HAP-1 (cell line): ENCODE measurements around the gene KCNQ2.
"Not testable (repeated sequence)": the region's sequence is repeated elsewhere in the genome, so short reads cannot be mapped to it uniquely, and the experiment has no call there.

ENCODE experiments used
- DNase-seq, 2 experiments: peaks; one replicate each; pipeline ENCODE4 v3.0.0-alpha.2; 2016 to 2020; ENCODE audit warnings: low spot score in 2 of 2
- H3K27me3 ChIP-seq: fragments of 250-450 bp; sonication (Bioruptor Pico); 2 replicates; pipeline ENCODE4 v1.5.1; 2020; ENCODE audit warnings: low read depth, mild to moderate bottlenecking, moderate library complexity
- H3K36me3 ChIP-seq: fragments of 250-450 bp; sonication (Bioruptor Pico); replicated peaks from 2 replicates; pipeline ENCODE4 v1.5.1; 2020; ENCODE audit warnings: mild to moderate bottlenecking
- H3K4me1 ChIP-seq: fragments of 250-450 bp; sonication (Bioruptor Pico); 2 replicates; pipeline ENCODE4 v1.5.1; 2020; ENCODE audit warnings: mild to moderate bottlenecking
- H3K4me3 ChIP-seq: fragments of 250-450 bp; sonication (Bioruptor Pico); 2 replicates; pipeline ENCODE4 v1.5.1; 2020; ENCODE audit warnings: mild to moderate bottlenecking, moderate library complexity
- H3K9me3 ChIP-seq: fragments of 250-450 bp; sonication (Bioruptor Pico); 2 replicates; pipeline ENCODE4 v1.5.1; 2020; ENCODE audit warnings: mild to moderate bottlenecking, moderate library complexity
- in situ Hi-C: fragments of 300-500 bp; cut with MboI; formaldehyde crosslinking; loops from 3 replicates; pipeline ENCODE4 v1.14.3; 2020; ENCODE audit warnings: low sequenced_read_pairs, inconsistent platforms, mixed read lengths

Gene KCNQ2

DNA sequence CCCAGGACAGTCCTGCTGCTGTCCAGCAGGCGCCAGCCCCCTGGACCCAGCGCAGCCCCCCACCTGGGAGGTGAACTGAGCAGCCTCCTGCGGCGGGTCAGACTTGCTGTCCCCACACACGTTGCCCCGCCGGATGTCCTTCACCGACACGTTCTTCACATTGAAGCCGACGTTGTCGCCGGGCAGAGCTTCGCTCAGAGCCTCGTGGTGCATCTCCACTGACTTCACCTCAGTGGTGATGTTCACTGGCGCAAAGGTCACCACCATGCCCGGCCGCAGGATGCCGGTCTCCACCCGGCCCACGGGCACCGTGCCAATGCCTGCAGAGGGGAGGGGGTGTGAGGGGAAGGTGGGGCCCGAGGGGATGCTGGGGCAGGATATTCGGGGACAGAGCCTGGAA is 18.0 kb upstream of the KCNQ2 start:
- H3K4me1 ChIP-seq: no peaks in the 10 kb centered on the region
- no peaks in the 10 kb centered on the region for H3K9me3 ChIP-seq
- peak in 1 of 2 experiments; percentile 7 for DNase-seq
- H3K36me3 ChIP-seq: peaks cover 68% of the 10 kb centered on the region
- no peaks in the 10 kb centered on the region for H3K27me3 ChIP-seq
- no peak overlapping the region for H3K4me3 ChIP-seq
- in situ Hi-C loops: no loop called here

DNA sequence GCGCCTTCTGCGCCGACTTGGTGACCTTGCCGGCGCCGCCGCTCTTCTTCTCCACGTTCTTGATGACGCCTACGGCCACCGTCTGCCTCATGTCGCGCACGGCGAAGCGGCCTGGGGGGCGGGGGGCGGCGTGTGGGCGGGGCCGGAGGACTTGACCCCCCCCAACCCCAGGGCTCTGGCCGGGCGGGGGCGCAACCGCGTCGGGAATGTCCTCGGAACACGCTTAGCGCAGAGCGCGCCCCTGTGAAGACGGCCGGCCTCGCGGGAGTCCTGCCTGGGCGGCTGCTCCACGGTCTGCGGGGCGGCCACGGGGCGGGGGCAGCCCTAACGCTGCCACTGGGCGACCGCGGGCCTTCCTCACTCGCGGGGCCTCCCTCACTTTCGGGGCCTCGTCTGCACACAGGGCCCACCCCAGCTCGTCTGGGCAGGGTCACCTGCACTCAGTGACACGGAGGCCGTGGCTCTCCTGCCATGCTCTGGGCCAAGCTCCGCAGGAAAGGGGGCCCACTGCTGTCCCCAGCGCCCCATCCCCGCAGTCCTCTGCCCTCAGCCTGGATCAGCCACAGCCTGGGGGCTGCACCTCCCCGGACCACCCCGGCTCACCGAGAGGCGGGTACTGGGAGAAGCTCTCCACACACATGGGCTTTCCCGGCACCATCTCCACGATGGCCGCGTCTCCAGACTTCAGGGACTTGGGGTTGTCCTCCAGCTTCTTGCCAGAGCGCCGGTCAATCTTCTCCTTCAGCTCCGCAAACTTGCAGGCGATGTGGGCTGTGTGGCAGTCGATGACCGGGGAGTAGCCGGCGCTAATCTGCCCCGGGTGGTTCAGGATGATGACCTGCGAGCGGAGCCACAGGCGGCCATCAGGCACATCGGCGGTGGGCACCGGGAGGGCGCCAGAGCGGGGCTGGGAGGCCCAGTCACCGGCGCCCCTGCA is 16.1 kb upstream of the KCNQ2 start:
- Histone ChIP-seq H3K9me3 (no peaks in the 10 kb centered on the region), H3K36me3 (peaks cover 50% of the 10 kb centered on the region), H3K4me3 (no peak overlapping the region), H3K4me1 (0 out of 2 replicates have a peak, but pooled peaks cover 5% of the 10 kb centered on the region), H3K27me3 (no peaks in the 10 kb centered on the region)
- no peak for DNase-seq
- in situ Hi-C loops: no loop called here

GRCh38 chr20:63487781-63488241 is 15.4 kb upstream of the KCNQ2 start:
- in situ Hi-C loops: no loop called here
- H3K4me3 ChIP-seq: no peak overlapping the region
- H3K9me3 ChIP-seq: no peaks in the 10 kb centered on the region
- no peaks in the 10 kb centered on the region for H3K27me3 ChIP-seq
- peaks cover 42% of the 10 kb centered on the region for H3K36me3 ChIP-seq
- H3K4me1 ChIP-seq: peaks cover 11% of the 10 kb centered on the region; the same call in 1 of the 2 replicates
- no peak for DNase-seq

DNA sequence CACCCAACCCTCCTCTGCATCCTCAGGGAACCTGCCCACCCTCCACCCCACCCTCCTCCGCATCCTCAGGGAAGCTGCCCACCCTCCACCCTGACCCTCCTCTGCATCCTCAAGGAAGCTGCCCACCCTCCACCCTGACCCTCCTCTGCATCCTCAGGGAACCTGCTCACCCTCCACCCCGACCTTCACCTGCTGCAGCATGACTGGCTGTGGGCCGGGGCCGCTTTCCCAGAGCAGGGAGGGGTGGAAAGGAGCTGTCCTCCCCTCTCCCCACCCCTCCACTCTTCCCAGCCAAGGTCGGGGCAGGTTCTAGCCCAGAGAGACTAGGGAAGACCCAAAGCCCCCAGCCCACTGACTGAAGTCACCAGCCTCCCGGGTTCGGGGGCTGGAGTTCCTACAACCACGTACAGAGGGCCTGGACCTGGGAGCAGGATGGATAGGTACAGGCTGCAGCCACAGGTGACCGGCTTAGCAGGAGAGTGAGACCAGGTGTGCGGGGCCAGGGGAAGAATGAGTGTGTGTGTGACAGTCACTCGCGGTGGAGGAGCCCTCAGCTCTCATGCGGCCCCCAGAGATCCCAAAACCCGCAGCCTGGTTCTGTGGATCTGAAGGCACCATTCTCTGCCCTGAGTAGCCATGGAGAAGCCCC is 14.8 kb upstream of the KCNQ2 start:
- Histone ChIP-seq H3K4me1 (peaks cover 11% of the 10 kb centered on the region; the same call in 1 of the 2 replicates), H3K36me3 (peaks cover 41% of the 10 kb centered on the region), H3K9me3 (no peaks in the 10 kb centered on the region), H3K4me3 (no peak overlapping the region), H3K27me3 (no peaks in the 10 kb centered on the region)
- DNase-seq: no peak
- in situ Hi-C loops: no loop called here

DNA sequence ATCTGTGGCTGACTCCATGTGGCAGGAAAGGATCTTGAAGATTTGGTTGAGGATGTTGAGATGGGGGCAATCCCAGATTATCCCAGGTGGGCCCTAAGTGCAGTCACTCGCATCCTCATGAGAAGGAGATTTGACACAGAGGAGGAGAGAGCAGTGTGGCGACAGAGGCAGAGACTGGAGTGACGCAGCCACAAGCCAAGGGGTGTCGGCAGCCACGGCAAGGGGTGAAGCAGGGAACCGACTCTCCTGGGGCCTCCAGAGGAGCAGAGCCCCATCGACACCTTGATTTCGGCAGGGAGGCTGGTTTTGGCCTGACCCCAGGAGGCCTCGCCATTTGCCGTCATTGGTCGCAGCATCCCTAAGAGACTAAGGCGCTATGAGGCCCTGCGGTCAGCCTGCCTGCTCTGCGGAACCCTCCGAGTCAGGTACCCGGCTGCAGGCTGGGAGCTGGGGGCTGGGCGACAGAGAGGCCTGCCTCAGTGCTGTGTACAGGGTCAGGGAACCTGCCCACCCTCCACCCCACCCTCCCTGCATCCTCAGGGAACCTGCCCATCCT is 13.9 kb upstream of the KCNQ2 start:
- H3K4me3 ChIP-seq: no peak overlapping the region
- in situ Hi-C loops: no loop called here
- peaks cover 11% of the 10 kb centered on the region; the same call in 1 of the 2 replicates for H3K4me1 ChIP-seq
- no peaks in the 10 kb centered on the region for H3K9me3 ChIP-seq
- DNase-seq: peak in 1 of 2 experiments; percentile 44
- H3K36me3 ChIP-seq: peaks cover 36% of the 10 kb centered on the region
- H3K27me3 ChIP-seq: no peaks in the 10 kb centered on the region

DNA sequence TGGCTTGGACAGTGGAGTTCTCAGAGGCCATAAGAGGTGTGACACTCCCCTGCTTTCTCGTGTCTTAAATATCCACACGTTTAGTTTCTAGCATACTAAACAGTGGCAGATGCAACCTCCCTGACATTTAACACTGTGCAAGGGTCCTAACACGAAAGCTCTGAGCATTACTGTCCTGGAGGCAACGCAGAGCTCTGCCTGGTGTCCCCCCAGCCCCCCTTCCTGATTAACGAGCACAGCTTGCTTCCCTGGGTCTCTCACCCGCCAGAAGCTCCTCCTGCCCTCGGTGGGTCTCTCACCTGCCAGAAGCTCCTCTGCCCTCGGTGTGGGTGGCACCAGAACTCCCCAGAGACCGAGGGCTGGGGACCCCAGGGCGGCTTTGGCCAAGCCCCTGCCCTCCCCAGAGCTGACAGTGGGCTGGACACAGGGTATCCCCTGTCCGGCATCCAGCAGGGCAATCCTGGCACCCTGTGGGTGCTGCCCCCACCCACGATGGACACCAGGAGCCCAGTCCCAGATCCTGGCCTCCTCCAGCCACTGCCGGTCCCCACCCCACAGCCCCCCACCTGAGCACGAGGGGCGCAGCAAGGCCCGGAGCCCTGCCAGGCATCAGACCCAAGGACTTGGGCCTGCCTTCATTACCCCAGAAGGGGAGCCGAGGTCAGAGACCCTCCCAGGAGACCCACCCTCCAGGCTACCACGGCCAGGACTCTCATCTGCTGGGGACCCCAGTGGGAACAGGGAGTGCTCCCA is 12.4 kb upstream of the KCNQ2 start:
- no peaks in the 10 kb centered on the region for H3K27me3 ChIP-seq
- DNase-seq: no peak
- H3K9me3 ChIP-seq: no peaks in the 10 kb centered on the region
- in situ Hi-C loops: no loop called here
- peaks cover 11% of the 10 kb centered on the region; the same call in 1 of the 2 replicates for H3K4me1 ChIP-seq
- peaks cover 20% of the 10 kb centered on the region for H3K36me3 ChIP-seq
- no peak overlapping the region for H3K4me3 ChIP-seq

GRCh38 chr20:63484236-63484635 is 11.8 kb upstream of the KCNQ2 start:
- Histone ChIP-seq H3K9me3 (no peaks in the 10 kb centered on the region), H3K4me3 (no peak overlapping the region), H3K4me1 (peaks cover 11% of the 10 kb centered on the region; the same call in 1 of the 2 replicates), H3K27me3 (no peaks in the 10 kb centered on the region; the same call in 1 of the 2 replicates), H3K36me3 (peaks cover 14% of the 10 kb centered on the region)
- in situ Hi-C loops: no loop called here
- peak in 1 of 2 experiments; percentile 36 for DNase-seq

- Histone ChIP-seq H3K27me3 (peaks cover under 1% of the 10 kb centered on the region; the same call in 1 of the 2 replicates), H3K4me3 (no peak overlapping the region)
- in situ Hi-C loops: no loop called here
Observed at GRCh38 chr20:63483834-63484233, 11.4 kb upstream of the KCNQ2 start.

GRCh38 chr20:63482021-63482587 is 9.6 kb upstream of the KCNQ2 start:
- Histone ChIP-seq H3K4me3 (no peak overlapping the region), H3K4me1 (peaks cover 11% of the 10 kb centered on the region; the same call in 1 of the 2 replicates), H3K36me3 (no peaks in the 10 kb centered on the region), H3K27me3 (peaks cover 10% of the 10 kb centered on the region), H3K9me3 (no peaks in the 10 kb centered on the region)
- in situ Hi-C loops: no loop called here
- DNase-seq: no peak

More at GRCh38 chr20:63483834-63484233, 11.4 kb upstream of the KCNQ2 start:
- Histone ChIP-seq H3K9me3 (no peaks in the 10 kb centered on the region), H3K36me3 (peaks cover 10% of the 10 kb centered on the region), H3K4me1 (peaks cover 11% of the 10 kb centered on the region; the same call in 1 of the 2 replicates)
- peak in 1 of 2 experiments; percentile 60 for DNase-seq

GRCh38 chr20:63481503-63481902 is 9.0 kb upstream of the KCNQ2 start:
- peaks cover 11% of the 10 kb centered on the region for H3K27me3 ChIP-seq
- DNase-seq: no peak
- H3K4me1 ChIP-seq: peaks cover 11% of the 10 kb centered on the region; the same call in 1 of the 2 replicates
- no peaks in the 10 kb centered on the region for H3K9me3 ChIP-seq
- no peaks in the 10 kb centered on the region for H3K36me3 ChIP-seq
- no peak overlapping the region for H3K4me3 ChIP-seq
- in situ Hi-C loops: no loop called here

GRCh38 chr20:63479695-63480419 is 7.4 kb upstream of the KCNQ2 start:
- in situ Hi-C loops, H3K4me3 ChIP-seq, H3K9me3 ChIP-seq, H3K36me3 ChIP-seq, DNase-seq: not testable (repeated sequence)
- Histone ChIP-seq H3K27me3 (peaks cover 23% of the 10 kb centered on the region), H3K4me1 (peaks cover 11% of the 10 kb centered on the region; the same call in 1 of the 2 replicates)
